Astrocyte of the cerebellum (primary cell): Measurements from ENCODE around the gene TBCK.

ENCODE experiments used
- DNase-seq: peaks from one replicate; pipeline ENCODE4 v3.0.0-alpha.2; 2011; ENCODE audit warnings: low read depth
- H3K4me3 ChIP-seq: 2 replicates; pipeline ENCODE4 v1.5.1; 2011; ENCODE audit warnings: mild to moderate bottlenecking, low read depth, low read length, moderate library complexity
- in situ Hi-C: cut with HindIII; loops from 2 replicates; pipeline ENCODE4 v1.10.0; 2017; ENCODE audit warnings: low sequenced_read_pairs
- TF ChIP-seq, protein P1 (sequence below): IDR thresholded peaks from 2 replicates; pipeline ENCODE4 v1.5.1; 2012; ENCODE audit warnings: low read length, low read depth, moderate library complexity, mild to moderate bottlenecking; ENCODE audit errors: missing control alignments

The TBCK gene

DNA sequence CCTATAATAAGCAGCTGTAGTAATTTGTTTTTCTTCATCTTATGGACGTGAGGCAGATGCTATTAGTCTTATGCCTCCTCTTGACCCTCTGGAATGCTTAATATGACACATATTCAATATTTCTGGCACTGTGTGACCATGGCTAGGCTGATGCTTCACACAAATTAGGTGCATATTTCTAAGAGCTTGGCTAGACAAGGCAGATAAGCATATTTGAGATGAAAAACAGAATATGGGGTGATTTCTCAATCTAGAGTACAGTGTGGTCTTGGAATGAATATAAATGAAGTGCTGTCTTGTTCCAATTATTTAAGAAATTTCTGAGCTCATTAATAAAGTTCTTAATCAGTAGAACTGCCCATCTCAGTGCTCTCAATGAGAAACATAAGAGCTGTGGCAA lies 264.5 kb downstream of the TBCK start:
- H3K4me3 ChIP-seq = no peak overlapping the region
- DNase-seq = no peak
- TF ChIP-seq, protein P1, sequence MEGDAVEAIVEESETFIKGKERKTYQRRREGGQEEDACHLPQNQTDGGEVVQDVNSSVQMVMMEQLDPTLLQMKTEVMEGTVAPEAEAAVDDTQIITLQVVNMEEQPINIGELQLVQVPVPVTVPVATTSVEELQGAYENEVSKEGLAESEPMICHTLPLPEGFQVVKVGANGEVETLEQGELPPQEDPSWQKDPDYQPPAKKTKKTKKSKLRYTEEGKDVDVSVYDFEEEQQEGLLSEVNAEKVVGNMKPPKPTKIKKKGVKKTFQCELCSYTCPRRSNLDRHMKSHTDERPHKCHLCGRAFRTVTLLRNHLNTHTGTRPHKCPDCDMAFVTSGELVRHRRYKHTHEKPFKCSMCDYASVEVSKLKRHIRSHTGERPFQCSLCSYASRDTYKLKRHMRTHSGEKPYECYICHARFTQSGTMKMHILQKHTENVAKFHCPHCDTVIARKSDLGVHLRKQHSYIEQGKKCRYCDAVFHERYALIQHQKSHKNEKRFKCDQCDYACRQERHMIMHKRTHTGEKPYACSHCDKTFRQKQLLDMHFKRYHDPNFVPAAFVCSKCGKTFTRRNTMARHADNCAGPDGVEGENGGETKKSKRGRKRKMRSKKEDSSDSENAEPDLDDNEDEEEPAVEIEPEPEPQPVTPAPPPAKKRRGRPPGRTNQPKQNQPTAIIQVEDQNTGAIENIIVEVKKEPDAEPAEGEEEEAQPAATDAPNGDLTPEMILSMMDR = no peak
- in situ Hi-C loops = no loop called here

DNA sequence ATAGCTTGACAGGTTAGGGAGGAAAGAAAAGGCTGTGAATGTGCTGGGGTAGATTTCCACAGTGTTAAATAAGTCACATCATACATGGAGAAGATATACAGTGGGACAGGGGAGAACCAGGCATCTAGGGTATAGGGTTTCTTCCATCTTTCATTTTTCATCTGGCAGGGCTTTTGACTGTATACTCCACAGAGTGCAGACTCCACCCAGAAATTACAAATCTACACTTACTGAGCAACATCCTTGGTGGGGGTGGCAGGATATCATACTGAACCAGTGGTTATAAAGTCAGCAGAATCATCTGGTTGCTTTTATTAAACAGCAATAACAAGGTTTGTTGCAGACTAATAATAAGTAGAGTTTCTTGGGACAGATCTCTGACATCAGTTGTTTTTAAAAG lies 266.5 kb downstream of the TBCK start:
- TF ChIP-seq, protein P1 = no peak
- no peak overlapping the region for H3K4me3 ChIP-seq
- in situ Hi-C loops = no loop called here
- DNase-seq = no peak

DNA sequence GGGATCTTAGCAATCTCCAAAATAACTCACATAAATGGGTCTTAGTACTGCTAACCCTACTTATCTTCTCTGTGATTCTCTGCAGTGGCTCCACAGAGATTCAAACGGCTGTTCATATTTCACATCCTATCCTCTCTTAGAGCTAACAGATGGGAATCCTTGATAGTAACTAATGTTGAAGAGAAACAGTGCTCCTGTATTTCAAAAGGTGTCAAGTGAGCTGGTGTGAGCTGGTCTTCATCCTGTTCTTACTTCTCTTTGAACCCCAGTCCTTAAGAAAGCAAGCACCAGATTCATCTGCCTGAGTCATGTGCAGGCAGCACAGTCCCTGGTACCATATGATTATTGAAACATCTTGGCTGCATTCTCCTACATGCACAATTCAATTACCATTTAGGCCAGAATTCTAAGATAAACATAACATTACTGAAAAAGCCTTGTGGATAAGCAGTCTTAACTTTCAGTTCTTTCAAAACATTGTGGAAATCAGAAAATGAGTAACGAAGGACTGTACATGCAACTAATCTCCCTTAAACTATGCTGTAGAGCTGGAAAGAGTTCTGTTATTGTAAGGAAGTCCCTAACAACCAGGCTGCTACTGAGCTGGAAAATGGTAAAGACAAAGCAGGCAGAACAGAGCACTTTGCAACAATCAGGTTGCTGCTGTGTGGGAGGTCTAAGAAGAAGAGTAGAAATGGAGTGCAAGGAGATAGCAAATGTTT lies 267.6 kb downstream of the TBCK start:
- TF ChIP-seq, protein P1 = no peak
- no peak overlapping the region for H3K4me3 ChIP-seq
- in situ Hi-C loops = no loop called here
- no peak for DNase-seq

DNA sequence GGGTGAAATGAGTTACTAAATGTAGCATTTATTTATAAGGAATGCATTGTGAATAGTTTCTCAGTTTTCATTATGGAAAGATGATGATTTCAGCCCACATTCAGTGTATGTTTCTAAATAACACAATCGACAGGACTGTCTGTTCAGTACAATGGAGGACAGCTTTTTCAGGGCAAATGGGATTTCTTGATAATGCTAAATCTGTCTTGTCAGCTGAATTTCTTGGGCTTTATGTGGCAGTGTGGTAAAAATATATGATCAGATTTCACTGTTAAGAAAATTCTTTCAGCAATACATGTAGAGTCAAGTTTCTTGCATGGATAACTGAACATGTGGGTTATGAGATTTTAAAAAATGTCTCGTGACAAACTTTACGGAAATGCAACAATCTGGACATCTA lies 269.9 kb downstream of the TBCK start:
- TF ChIP-seq, protein P1 = no peak
- in situ Hi-C loops = no loop called here
- no peak overlapping the region for H3K4me3 ChIP-seq
- DNase-seq = no peak

DNA sequence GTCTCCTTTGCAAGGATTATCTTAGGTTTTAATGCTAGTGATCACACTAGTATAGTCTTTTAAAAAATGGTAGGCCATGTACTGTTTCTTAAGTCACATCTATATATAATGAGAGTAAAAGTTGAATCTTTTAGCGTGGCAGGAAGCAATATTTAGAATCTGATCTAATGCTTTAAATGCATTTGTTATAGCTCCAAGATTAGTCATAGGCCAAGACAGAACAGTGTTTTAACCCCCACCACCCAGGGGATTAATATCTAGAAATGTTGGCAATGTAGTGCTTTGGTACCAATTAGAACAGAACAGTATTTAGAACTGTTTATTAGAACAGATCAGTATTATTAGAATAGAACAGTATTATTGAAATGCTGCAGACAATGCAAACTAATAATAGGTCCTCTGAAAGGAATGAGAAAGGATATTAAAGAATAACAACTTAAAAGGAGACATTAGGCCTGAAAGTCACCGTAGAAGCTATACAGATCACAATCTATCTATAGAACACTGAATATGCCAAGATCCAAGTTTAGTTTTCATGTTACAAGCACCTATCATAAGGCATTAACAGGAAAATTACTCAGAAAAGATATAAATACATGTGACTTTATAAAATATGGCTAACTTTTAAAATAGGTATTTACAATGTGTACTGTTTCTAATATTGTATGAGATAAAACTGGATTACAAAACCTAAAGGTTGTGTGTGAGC lies 274.6 kb downstream of the TBCK start:
- in situ Hi-C loops = no loop called here
- TF ChIP-seq, protein P1 = no peak
- DNase-seq = no peak
- no peak overlapping the region for H3K4me3 ChIP-seq

DNA sequence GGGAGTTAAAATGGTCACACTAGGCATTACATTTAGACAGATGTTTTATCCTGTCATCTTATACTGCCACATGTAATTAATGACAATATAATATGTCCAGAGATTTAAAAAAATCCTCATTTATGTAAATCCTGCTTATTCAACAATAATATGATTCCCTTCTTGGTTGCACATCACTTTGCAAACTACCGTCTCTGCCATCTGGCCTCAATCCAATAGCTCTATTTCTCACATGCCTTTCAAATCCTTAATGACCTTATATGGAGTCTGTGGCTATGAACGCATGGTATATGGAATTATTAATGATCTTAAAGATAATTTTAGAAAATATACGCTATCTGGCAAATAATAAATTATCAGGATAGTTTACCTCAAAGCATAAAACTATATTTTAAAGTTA lies 276.2 kb downstream of the TBCK start:
- in situ Hi-C loops = no loop called here
- H3K4me3 ChIP-seq = no peak overlapping the region
- TF ChIP-seq, protein P1 = no peak
- DNase-seq = no peak
